GM23338 (cell line): ENCODE data around the gene CTU2. TPM values are rescaled to one million over a fixed set of nuclear protein-coding genes. Genes with fewer than 3 reads are reported as not detected.

Source experiments
- ATAC-seq: fragments of 200-7000 bp; cut with Tn5 transposase; 3 replicates; pipeline ENCODE4 v1.9.1; 2020
- DNase-seq: peaks from one replicate; pipeline ENCODE4 v3.0.0-alpha.2; 2015; ENCODE audit warnings: low spot score
- H2AFZ ChIP-seq: fragments of 200-600 bp; sonication (generic); 2 replicates; pipeline ENCODE4 v1.8.0; 2016; ENCODE audit warnings: antibody characterized with exemption, mild to moderate bottlenecking, moderate library complexity
- H3F3A ChIP-seq: fragments of 200-600 bp; sonication (generic); replicated peaks from 2 replicates; pipeline ENCODE4 v1.8.0; 2017; ENCODE audit warnings: antibody characterized with exemption, mixed run types, low read depth
- H3K27ac ChIP-seq: fragments of 200-600 bp; sonication (generic); 2 replicates; pipeline ENCODE4 v1.6.1; 2016; ENCODE audit warnings: low read depth
- H3K27me3 ChIP-seq: fragments of 200-600 bp; sonication (generic); 2 replicates; pipeline ENCODE4 v1.8.0; 2016; ENCODE audit warnings: mild to moderate bottlenecking, mixed run types, moderate library complexity; ENCODE audit not compliant: insufficient read depth
- H3K36me3 ChIP-seq: fragments of 200-600 bp; sonication (generic); 2 replicates; pipeline ENCODE4 v1.8.0; 2016; ENCODE audit warnings: mild to moderate bottlenecking; ENCODE audit not compliant: insufficient read depth
- H3K4me1 ChIP-seq: fragments of 200-600 bp; sonication (generic); 2 replicates; pipeline ENCODE4 v1.8.0; 2016; ENCODE audit warnings: mild to moderate bottlenecking, moderate library complexity; ENCODE audit not compliant: insufficient read depth
- H3K4me2 ChIP-seq: fragments of 200-600 bp; sonication (generic); 2 replicates; pipeline ENCODE4 v1.7.1; 2017; ENCODE audit warnings: mixed run types
- H3K4me3 ChIP-seq: fragments of 200-600 bp; sonication (generic); 2 replicates; pipeline ENCODE4 v1.6.1; 2016; ENCODE audit warnings: mixed run types
- H3K79me2 ChIP-seq: fragments of 200-600 bp; sonication (generic); replicated peaks from 2 replicates; pipeline ENCODE4 v1.8.0; 2017; ENCODE audit warnings: mild to moderate bottlenecking; ENCODE audit not compliant: insufficient read depth
- H3K9me2 ChIP-seq: fragments of 200-600 bp; sonication (generic); 2 replicates; pipeline ENCODE4 v1.8.0; 2017; ENCODE audit not compliant: insufficient read depth
- H4K20me1 ChIP-seq: fragments of 200-600 bp; sonication (generic); replicated peaks from 2 replicates; pipeline ENCODE4 v1.8.0; 2017; ENCODE audit warnings: mild to moderate bottlenecking; ENCODE audit not compliant: insufficient read depth
- H3K27ac Mint-ChIP-seq: 2 replicates; pipeline ENCODE4 v1.8.0; 2020; ENCODE audit warnings: inconsistent platforms, mild to moderate bottlenecking, moderate library complexity, mixed read lengths
- H3K27me3 Mint-ChIP-seq: 3 replicates; pipeline ENCODE4 v1.8.0; 2022; ENCODE audit warnings: low read depth, mild to moderate bottlenecking, moderate library complexity, mixed read lengths, inconsistent platforms; ENCODE audit not compliant: insufficient read depth, poor library complexity
- H3K36me3 Mint-ChIP-seq: 3 replicates; pipeline ENCODE4 v1.8.0; 2021; ENCODE audit warnings: low read depth, mild to moderate bottlenecking, inconsistent platforms, moderate library complexity, mixed read lengths
- H3K4me1 Mint-ChIP-seq: 3 replicates; pipeline ENCODE4 v1.8.0; 2020; ENCODE audit warnings: mild to moderate bottlenecking, inconsistent platforms, mixed read lengths
- H3K4me3 Mint-ChIP-seq: 3 replicates; pipeline ENCODE4 v1.8.0; 2021; ENCODE audit warnings: moderate library complexity, mild to moderate bottlenecking, inconsistent platforms, mixed read lengths
- H3K9me3 Mint-ChIP-seq: 3 replicates; pipeline ENCODE4 v1.8.0; 2020; ENCODE audit warnings: moderate library complexity, mild to moderate bottlenecking, inconsistent platforms, mixed read lengths
- CTCF ChIP-seq, 2 experiments: fragments of 200-600 bp in 1 of 2; sonication (generic) in 1 of 2; conservative IDR thresholded peaks; 2 replicates each; pipeline versions ENCODE4 v1.5.1 to v1.6.1; 2016 to 2017; ENCODE audit warnings: antibody characterized with exemption in 2 of 2, low read depth in 2 of 2, mild to moderate bottlenecking in 2 of 2, moderate library complexity in 1 of 2
- EZH2 ChIP-seq: fragments of 200-600 bp; sonication (generic); IDR thresholded peaks from one replicate; pipeline ENCODE4 v1.8.0; 2017; ENCODE audit warnings: antibody characterized with exemption, mild to moderate bottlenecking, low read depth; ENCODE audit not compliant: unreplicated experiment
- NANOG ChIP-seq: IDR thresholded peaks from 2 replicates; pipeline ENCODE4 v1.6.1; 2016; ENCODE audit warnings: antibody characterized with exemption, borderline replicate concordance
- POLR2AphosphoS5 ChIP-seq: IDR thresholded peaks from 2 replicates; pipeline ENCODE4 v1.6.1; 2016; ENCODE audit warnings: antibody characterized with exemption, low read depth
- ZNF331 ChIP-seq: fragments of 250-450 bp; sonication (Bioruptor Pico); IDR thresholded peaks from 2 replicates; pipeline ENCODE4 v1.5.0; 2020; ENCODE audit warnings: low read depth, mild to moderate bottlenecking, moderate library complexity
- ZNF462 ChIP-seq: fragments of 250-450 bp; sonication (Bioruptor Pico); IDR thresholded peaks from 2 replicates; pipeline ENCODE4 v1.5.0; 2020; ENCODE audit warnings: mild to moderate bottlenecking, moderate library complexity
- polyA plus RNA-seq: library from polyadenylated mRNA; unstranded; fragments of >200 nt; fragmentation: Nextera tagmentation; extraction: Ambion mirVana; gene quantifications from 2 replicates; pipeline ENCODE4 v1.2.1, GENCODE V29; 2016
- total RNA-seq: library from RNA; depleted of rRNA; stranded (reverse); fragments of >200 nt; shearing (Covaris generic); gene quantifications from 2 replicates; pipeline ENCODE4 v1.2.3, GENCODE V29; 2014

The CTU2 gene
- total and polyA plus RNA-seq, 2 experiments from 2014 or later: 22.3 to 25.7 TPM

GRCh38 chr16:88746506-88746905, 40.2 kb downstream of the CTU2 start:
- peak overlapping the region; percentile 67; the same call in 1 of the 2 replicates for H3K27ac Mint-ChIP-seq
- Histone ChIP-seq H3K9me2 (no peaks in the 10 kb centered on the region), H3K4me1 (no peaks in the 10 kb centered on the region; the same call in 1 of the 2 replicates), H4K20me1 (no peaks in the 10 kb centered on the region), H3K36me3 (no peaks in the 10 kb centered on the region), H3K4me3 (no peak overlapping the region), H3K4me2 (no peak overlapping the region), H2AFZ (no peak overlapping the region), H3K27me3 (no peaks in the 10 kb centered on the region), H3K27ac (no peak overlapping the region), H3K79me2 (no peaks in the 10 kb centered on the region), H3F3A (no peaks in the 10 kb centered on the region)
- TF ChIP-seq NANOG (no peak), ZNF331 (CRISPR knock-in tag) (no peak)
- no peaks in the 10 kb centered on the region for H3K9me3 Mint-ChIP-seq
- peaks cover 7% of the 10 kb centered on the region; the same call in 2 of the 3 replicates for H3K4me1 Mint-ChIP-seq
- DNase-seq: no peak
- H3K4me3 Mint-ChIP-seq: no peak overlapping the region
- no peak for ATAC-seq
- H3K36me3 Mint-ChIP-seq: peaks cover under 1% of the 10 kb centered on the region; the same call in 1 of the 3 replicates
- peaks cover 9% of the 10 kb centered on the region for H3K27me3 Mint-ChIP-seq

GRCh38 chr16:88747588-88748301, 41.4 kb downstream of the CTU2 start:
- H4K20me1 ChIP-seq: no peaks in the 10 kb centered on the region
- peaks cover 3% of the 10 kb centered on the region; the same call in 1 of the 3 replicates for H3K36me3 Mint-ChIP-seq
- ATAC-seq (peak; percentile 52), DNase-seq (peak; percentile 83)
- no peak overlapping the region for H2AFZ ChIP-seq
- no peaks in the 10 kb centered on the region for H3K36me3 ChIP-seq
- no peaks in the 10 kb centered on the region; the same call in 1 of the 2 replicates for H3K4me1 ChIP-seq
- H3K79me2 ChIP-seq: no peaks in the 10 kb centered on the region
- no peak overlapping the region for H3K4me3 ChIP-seq
- no peaks in the 10 kb centered on the region for H3K27me3 ChIP-seq
- no peaks in the 10 kb centered on the region for H3K9me3 Mint-ChIP-seq
- H3K27me3 Mint-ChIP-seq: peaks cover 9% of the 10 kb centered on the region
- H3K27ac ChIP-seq: no peak overlapping the region
- no peak overlapping the region for H3K27ac Mint-ChIP-seq
- no peaks in the 10 kb centered on the region for H3K9me2 ChIP-seq
- no peak overlapping the region for H3K4me2 ChIP-seq
- TF ChIP-seq CTCF (conservative IDR thresholded peaks at IDR 0.05; ENCODE audit: low read depth in 2 of 2) (peak; percentile 42 to 79), EZH2 (no peak)
- no peak overlapping the region for H3K4me3 Mint-ChIP-seq
- no peaks in the 10 kb centered on the region for H3F3A ChIP-seq
- H3K4me1 Mint-ChIP-seq: peaks cover 7% of the 10 kb centered on the region; the same call in 2 of the 3 replicates

GRCh38 chr16:88748364-88748763, 42.1 kb downstream of the CTU2 start:
- no peak overlapping the region for H2AFZ ChIP-seq
- H3K4me2 ChIP-seq: no peak overlapping the region
- H3K27ac ChIP-seq: no peak overlapping the region
- no peaks in the 10 kb centered on the region for H3K27me3 ChIP-seq
- no peaks in the 10 kb centered on the region; the same call in 1 of the 2 replicates for H3K4me1 ChIP-seq
- ATAC-seq (no peak), DNase-seq (no peak)
- Mint-ChIP-seq H3K27me3 (peaks cover 8% of the 10 kb centered on the region), H3K4me1 (peaks cover 7% of the 10 kb centered on the region; the same call in 2 of the 3 replicates), H3K9me3 (no peaks in the 10 kb centered on the region), H3K27ac (no peak overlapping the region), H3K4me3 (no peak overlapping the region), H3K36me3 (peaks cover 3% of the 10 kb centered on the region; the same call in 1 of the 3 replicates)
- no peaks in the 10 kb centered on the region for H3K79me2 ChIP-seq
- H3K36me3 ChIP-seq: no peaks in the 10 kb centered on the region
- H3F3A ChIP-seq: no peaks in the 10 kb centered on the region
- H4K20me1 ChIP-seq: no peaks in the 10 kb centered on the region
- H3K4me3 ChIP-seq: no peak overlapping the region
- H3K9me2 ChIP-seq: no peaks in the 10 kb centered on the region
- TF ChIP-seq POLR2AphosphoS5: no peak
- TF ChIP-seq ZNF462 (CRISPR knock-in tag): no peak
